Lower leg skin (tissue), 4 donors: ENCODE measurements around the gene CDKAL1. TPM values are rescaled to one million over a fixed set of nuclear protein-coding genes. Genes with fewer than 3 reads are reported as not detected.

Experiments
- DNase-seq, 2 donors: peaks; one replicate each; pipeline ENCODE4 v3.0.0-alpha.2; 2019; ENCODE audit warnings: low spot score in 2 of 2
- H3K4me3 ChIP-seq: fragments of 200-600 bp; sonication (generic); 2 replicates; pipeline ENCODE4 v1.5.1; 2017; ENCODE audit warnings: mild to moderate bottlenecking, low read depth; ENCODE audit not compliant: poor library complexity, severe bottlenecking
- CTCF ChIP-seq, 3 donors: fragments of 450-650 bp; IDR thresholded peaks; one replicate each; pipeline ENCODE4 v1.5.1; 2016; ENCODE audit warnings: antibody characterized with exemption in 3 of 3, mild to moderate bottlenecking in 3 of 3, moderate library complexity in 2 of 3
- POLR2A ChIP-seq, 2 donors: fragments of 450-650 bp; IDR thresholded peaks; one replicate each; pipeline ENCODE4 v1.6.1; 2016 to 2017; ENCODE audit warnings: antibody characterized with exemption in 2 of 2, mild to moderate bottlenecking in 1 of 2, moderate library complexity in 1 of 2
- WGBS, 2 donors: methylation state at CpG; one replicate each; pipeline ENCODE4 v1.1.5; 2018; 5-methylcytosine and 5-hydroxymethylcytosine counted together
- intact Hi-C: fragments of 100-400 bp; cut with DNase I; formaldehyde crosslinking; loops from one replicate; pipeline ENCODE4 v1.15.0; 2023; ENCODE audit warnings: low total_unique reads
- total RNA-seq, 4 donors: library from RNA; depleted of rRNA; stranded (reverse); fragments of >200 nt; gene quantifications; one replicate each; pipeline ENCODE4 v1.1.0, GENCODE V29; 2016

Gene CDKAL1
- total RNA-seq, 4 donors from 2014 or later: 10.3 to 18.0 (median 11.6) TPM

DNA sequence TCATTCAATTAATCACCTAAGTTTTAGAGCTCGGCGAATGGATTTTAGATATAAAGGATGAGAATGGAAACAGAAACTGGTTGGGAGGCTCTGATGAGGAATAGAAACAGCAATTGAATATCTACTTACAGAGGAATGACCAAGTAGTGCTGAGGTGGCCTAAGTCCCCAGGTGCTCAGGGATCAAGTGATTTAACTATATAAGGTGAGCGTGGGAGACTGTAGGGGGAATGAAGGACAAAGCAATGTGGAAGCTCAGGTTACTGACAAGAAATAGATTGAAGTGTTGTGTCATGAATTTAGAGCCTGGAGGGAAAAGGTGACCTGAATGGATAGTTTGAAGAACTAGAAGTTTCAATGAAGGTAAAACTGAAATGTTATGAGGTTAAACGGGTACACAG is 563.9 kb downstream of the CDKAL1 start:
- 90 to 96% methylated on average over 4 of the region's 4 CpGs for WGBS, 2 donors
- TF ChIP-seq CTCF (IDR thresholded peaks at IDR 0.05) (no peak), POLR2A (IDR thresholded peaks at IDR 0.05) (no peak)
- intact Hi-C loops: no loop called here
- H3K4me3 ChIP-seq: no peak overlapping the region
- no peak for DNase-seq

- DNase-seq: no peak
- 97 to 100% methylated on average over 1 of the region's 1 CpG for WGBS, 2 donors
- intact Hi-C loops: no loop called here
- H3K4me3 ChIP-seq: no peak overlapping the region
- TF ChIP-seq CTCF (IDR thresholded peaks at IDR 0.05): no peak
- TF ChIP-seq POLR2A (IDR thresholded peaks at IDR 0.05): no peak
These were observed 564.5 kb downstream of the CDKAL1 start for GRCh38 chr6:21098744-21099143.

- 89 to 95% methylated on average over 7 of the region's 7 CpGs for WGBS, 2 donors
- intact Hi-C loops: no loop called here
- no peak overlapping the region for H3K4me3 ChIP-seq
- no peak for DNase-seq
- TF ChIP-seq CTCF (IDR thresholded peaks at IDR 0.05) (no peak), POLR2A (IDR thresholded peaks at IDR 0.05) (no peak)
These were observed 565.4 kb downstream of the CDKAL1 start for GRCh38 chr6:21099338-21100314.

DNA sequence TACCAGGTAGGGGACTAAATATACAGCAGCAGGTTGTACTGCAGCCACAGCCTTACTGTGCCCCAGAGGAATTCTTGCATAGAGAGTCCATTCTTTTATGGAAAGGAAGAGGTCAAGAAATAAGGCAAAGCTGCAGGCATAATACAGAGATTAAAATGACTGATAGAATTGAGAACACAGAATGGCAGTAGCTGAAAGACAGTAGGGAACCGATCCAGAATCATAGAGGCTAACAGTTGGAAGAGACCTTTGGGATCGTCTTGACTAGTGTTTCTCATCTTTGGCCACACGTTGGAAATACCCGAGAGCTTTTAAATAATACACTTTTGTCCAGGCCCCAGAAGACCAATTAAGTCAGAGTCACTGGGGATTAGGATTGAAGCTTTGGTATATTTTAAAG is 566.7 kb downstream of the CDKAL1 start:
- intact Hi-C loops: no loop called here
- H3K4me3 ChIP-seq: no peak overlapping the region
- TF ChIP-seq POLR2A (IDR thresholded peaks at IDR 0.05) (no peak), CTCF (IDR thresholded peaks at IDR 0.05) (no peak)
- WGBS, 2 donors: 86 to 89% methylated on average over 4 of the region's 4 CpGs
- DNase-seq: no peak

DNA sequence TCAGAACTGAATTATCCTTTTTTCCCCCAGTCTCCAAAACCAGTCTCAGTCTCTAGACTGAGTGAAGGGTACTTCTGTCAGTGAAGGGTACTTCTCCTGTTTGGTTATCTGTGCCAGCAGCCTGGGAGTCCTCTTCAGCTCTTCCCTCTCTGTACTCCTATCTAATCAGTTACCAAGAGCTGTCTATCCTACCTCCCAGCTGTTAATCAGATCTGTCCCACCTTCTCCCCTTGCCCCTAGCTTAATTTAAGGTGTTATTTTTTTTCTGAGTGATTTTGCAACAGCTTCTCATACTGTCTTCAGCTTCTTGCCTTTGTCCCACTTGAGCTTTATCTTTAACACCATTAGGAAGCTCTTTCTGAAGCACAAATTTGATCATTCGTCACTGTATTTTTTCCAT is 567.4 kb downstream of the CDKAL1 start:
- TF ChIP-seq CTCF (IDR thresholded peaks at IDR 0.05) (no peak), POLR2A (IDR thresholded peaks at IDR 0.05) (no peak)
- H3K4me3 ChIP-seq: no peak overlapping the region
- WGBS, 2 donors: 100% methylated on average over 1 of the region's 1 CpG
- intact Hi-C loops: no loop called here
- DNase-seq: no peak
